ES-I3 (cell line): ENCODE results near the gene PML.

Experiments
- H3K36me3 ChIP-seq: 2 replicates; pipeline ENCODE4 v1.6.1; 2013; ENCODE audit warnings: mild to moderate bottlenecking, low read length, control low read depth, moderate library complexity; ENCODE audit not compliant: insufficient read depth
- H3K4me1 ChIP-seq: 2 replicates; pipeline ENCODE4 v1.6.1; 2013; ENCODE audit warnings: mild to moderate bottlenecking, control low read depth, low read length; ENCODE audit not compliant: insufficient read depth
- H3K9ac ChIP-seq: 2 replicates; pipeline ENCODE4 v1.6.1; 2013; ENCODE audit warnings: low read depth, mild to moderate bottlenecking, low read length, moderate library complexity
- H3K9me3 ChIP-seq: 2 replicates; pipeline ENCODE4 v1.6.1; 2013; ENCODE audit warnings: mild to moderate bottlenecking, low read length, moderate library complexity; ENCODE audit not compliant: control insufficient read depth, insufficient read depth

PML gene

GRCh38 chr15:74040109-74040850 is 45.8 kb downstream of the PML start:
- Histone ChIP-seq H3K9me3 (no peaks in the 10 kb centered on the region), H3K36me3 (no peaks in the 10 kb centered on the region), H3K4me1 (peaks cover 34% of the 10 kb centered on the region), H3K9ac (no peak overlapping the region)

GRCh38 chr15:74041311-74041756 is 46.8 kb downstream of the PML start:
- no peaks in the 10 kb centered on the region for H3K9me3 ChIP-seq
- peaks cover 34% of the 10 kb centered on the region for H3K4me1 ChIP-seq
- no peaks in the 10 kb centered on the region for H3K36me3 ChIP-seq
- no peak overlapping the region for H3K9ac ChIP-seq

- Histone ChIP-seq H3K9me3 (no peaks in the 10 kb centered on the region), H3K9ac (no peak overlapping the region), H3K36me3 (no peaks in the 10 kb centered on the region), H3K4me1 (peaks cover 34% of the 10 kb centered on the region)
These were observed 47.4 kb downstream of the PML start for GRCh38 chr15:74041777-74042435.

- H3K9me3 ChIP-seq, result no peaks in the 10 kb centered on the region
- H3K4me1 ChIP-seq, result peaks cover 27% of the 10 kb centered on the region
- no peak overlapping the region for H3K9ac ChIP-seq
- H3K36me3 ChIP-seq, result no peaks in the 10 kb centered on the region
These were observed 48.3 kb downstream of the PML start for GRCh38 chr15:74042603-74043424.

GRCh38 chr15:74043425-74044266 is 49.1 kb downstream of the PML start:
- Histone ChIP-seq H3K4me1 (peaks cover 31% of the 10 kb centered on the region), H3K36me3 (no peaks in the 10 kb centered on the region), H3K9ac (no peak overlapping the region), H3K9me3 (no peaks in the 10 kb centered on the region)

- peaks cover 24% of the 10 kb centered on the region for H3K4me1 ChIP-seq
- H3K9me3 ChIP-seq, result no peaks in the 10 kb centered on the region
- no peak overlapping the region for H3K9ac ChIP-seq
- H3K36me3 ChIP-seq, result no peaks in the 10 kb centered on the region
These were observed 50.0 kb downstream of the PML start for GRCh38 chr15:74044267-74045110.

- Histone ChIP-seq H3K36me3 (no peaks in the 10 kb centered on the region), H3K4me1 (peaks cover 17% of the 10 kb centered on the region), H3K9me3 (no peaks in the 10 kb centered on the region), H3K9ac (no peak overlapping the region)
These were observed 50.7 kb downstream of the PML start for GRCh38 chr15:74045184-74045583.

- Histone ChIP-seq H3K4me1 (peaks cover 12% of the 10 kb centered on the region; the same call in 1 of the 2 replicates), H3K9ac (no peak overlapping the region), H3K9me3 (no peaks in the 10 kb centered on the region), H3K36me3 (no peaks in the 10 kb centered on the region)
These were observed 51.2 kb downstream of the PML start for GRCh38 chr15:74045636-74046274.

- Histone ChIP-seq H3K9me3 (no peaks in the 10 kb centered on the region), H3K4me1 (peaks cover 10% of the 10 kb centered on the region; the same call in 1 of the 2 replicates), H3K9ac (no peak overlapping the region), H3K36me3 (no peaks in the 10 kb centered on the region)
These were observed 51.8 kb downstream of the PML start for GRCh38 chr15:74046275-74046674.

GRCh38 chr15:74050127-74050526 is 55.6 kb downstream of the PML start:
- Histone ChIP-seq H3K9ac (no peak overlapping the region), H3K36me3 (no peaks in the 10 kb centered on the region), H3K9me3 (no peaks in the 10 kb centered on the region), H3K4me1 (peaks cover 11% of the 10 kb centered on the region)

- Histone ChIP-seq H3K9ac (no peak overlapping the region), H3K36me3 (no peaks in the 10 kb centered on the region), H3K4me1 (peaks cover 11% of the 10 kb centered on the region), H3K9me3 (no peaks in the 10 kb centered on the region)
These were observed 56.2 kb downstream of the PML start for GRCh38 chr15:74050556-74051234.
